ENCODE data around the gene PLEKHG5. TPM values are rescaled to one million over a fixed set of nuclear protein-coding genes. Genes with fewer than 3 reads are reported as not detected.

The PLEKHG5 gene
- total and polyA plus RNA-seq, 2 donors (not counting 1 experiment from before 2014, with no cell fraction given): 0.13 to 0.20 TPM

DNA sequence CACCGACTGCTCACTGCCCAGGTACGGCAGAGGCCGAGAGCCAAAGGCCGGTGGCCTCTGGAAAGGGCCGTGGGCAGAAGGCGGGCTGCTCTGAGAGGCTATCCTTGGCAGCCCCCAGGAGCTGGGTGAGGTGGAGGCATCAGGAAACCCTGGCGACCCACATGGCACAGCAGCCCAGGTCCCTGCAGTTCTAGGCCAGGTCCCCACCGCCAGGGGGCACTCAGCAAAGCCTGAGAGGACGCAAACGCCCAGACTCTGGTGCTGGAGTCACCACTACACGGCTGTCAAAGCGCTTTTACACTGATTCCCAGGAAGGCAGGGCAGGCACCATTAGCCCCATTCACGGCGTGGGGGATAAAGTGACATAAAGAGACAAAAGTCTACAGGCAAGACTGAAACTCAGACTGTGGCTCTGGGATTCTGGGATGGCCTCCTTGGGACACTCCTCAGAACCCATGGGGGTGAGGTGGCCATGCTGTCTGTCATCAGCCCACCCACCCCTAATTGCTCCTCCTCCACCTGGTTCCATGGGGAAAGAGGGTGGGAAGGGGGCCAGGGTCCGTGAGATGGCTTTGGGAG, 4.9 kb downstream of the PLEKHG5 start:
- Histone ChIP-seq H3K4me3 (ENCODE audit: control extremely low read depth in 1 of 5, extremely low read depth in 1 of 5, insufficient read depth in 1 of 5, low read depth in 2 of 5, low read length in 4 of 5) (no peak overlapping the region), H3K79me2 (ENCODE audit: control insufficient read depth, insufficient read depth, low read length) (no peaks in the 10 kb centered on the region), H3K27me3 (replicated peaks in 1 of 4; ENCODE audit: control extremely low read depth in 1 of 4, control insufficient read depth in 3 of 4, insufficient read depth in 4 of 4, low read length in 3 of 4) (peaks cover 0 to 37% (median 15%) of the 10 kb centered on the region in 4 experiments), H3K4me1 (ENCODE audit: control insufficient read depth in 2 of 2, insufficient read depth in 2 of 2, low read length in 2 of 2) (peaks cover 21 to 36% of the 10 kb centered on the region in 2 donors), H3K27ac (ENCODE audit: low read length in 2 of 2) (no peak overlapping the region), H4K20me1 (ENCODE audit: control insufficient read depth, insufficient read depth, low read length, poor library complexity, severe bottlenecking) (no peaks in the 10 kb centered on the region), H3K9me3 (ENCODE audit: control extremely low read depth in 1 of 3, control insufficient read depth in 2 of 3, insufficient read depth in 1 of 3, low read length in 2 of 3) (peaks cover 0 to 4% (median 0%) of the 10 kb centered on the region in 3 donors), H2AFZ (ENCODE audit: insufficient read depth, low read depth, low read length, poor library complexity, severe bottlenecking) (peak overlapping the region; percentile 39), H3K9ac (ENCODE audit: low read length) (no peak overlapping the region), H3K4me2 (replicated peaks; ENCODE audit: low read depth, low read length, poor library complexity, severe bottlenecking) (peak overlapping the region; percentile 46), H3K36me3 (replicated peaks in 1 of 2; ENCODE audit: control extremely low read depth in 1 of 2, control insufficient read depth in 1 of 2, extremely low read depth in 1 of 2, insufficient read depth in 2 of 2, low read length in 1 of 2) (no peaks in the 10 kb centered on the region)
- POLR2A ChIA-PET: no interaction called here
- Mint-ChIP-seq H3K27me3 (peaks cover 36% of the 10 kb centered on the region), H3K4me3 (peak overlapping the region; percentile 11), H3K4me1 (peaks cover 20% of the 10 kb centered on the region), H3K9me3 (ENCODE audit: insufficient read depth) (no peaks in the 10 kb centered on the region), H3K27ac (no peak overlapping the region)
- WGBS (ENCODE audit: insufficient coverage): 3% methylated on average over 12 of the region's 15 CpGs
- no peak for TF ChIP-seq EZH2 (IDR thresholded peaks at IDR 0.05; ENCODE audit: borderline replicate concordance, insufficient read depth, low read depth, low read length, poor library complexity, severe bottlenecking)
- TF ChIP-seq, protein P1, sequence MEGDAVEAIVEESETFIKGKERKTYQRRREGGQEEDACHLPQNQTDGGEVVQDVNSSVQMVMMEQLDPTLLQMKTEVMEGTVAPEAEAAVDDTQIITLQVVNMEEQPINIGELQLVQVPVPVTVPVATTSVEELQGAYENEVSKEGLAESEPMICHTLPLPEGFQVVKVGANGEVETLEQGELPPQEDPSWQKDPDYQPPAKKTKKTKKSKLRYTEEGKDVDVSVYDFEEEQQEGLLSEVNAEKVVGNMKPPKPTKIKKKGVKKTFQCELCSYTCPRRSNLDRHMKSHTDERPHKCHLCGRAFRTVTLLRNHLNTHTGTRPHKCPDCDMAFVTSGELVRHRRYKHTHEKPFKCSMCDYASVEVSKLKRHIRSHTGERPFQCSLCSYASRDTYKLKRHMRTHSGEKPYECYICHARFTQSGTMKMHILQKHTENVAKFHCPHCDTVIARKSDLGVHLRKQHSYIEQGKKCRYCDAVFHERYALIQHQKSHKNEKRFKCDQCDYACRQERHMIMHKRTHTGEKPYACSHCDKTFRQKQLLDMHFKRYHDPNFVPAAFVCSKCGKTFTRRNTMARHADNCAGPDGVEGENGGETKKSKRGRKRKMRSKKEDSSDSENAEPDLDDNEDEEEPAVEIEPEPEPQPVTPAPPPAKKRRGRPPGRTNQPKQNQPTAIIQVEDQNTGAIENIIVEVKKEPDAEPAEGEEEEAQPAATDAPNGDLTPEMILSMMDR (IDR thresholded peaks at IDR 0.05): peak; percentile 91
- DNase-seq (peak; percentile 83), ATAC-seq (ENCODE audit: low read depth) (peak; percentile 76)
- CTCF ChIA-PET: interaction anchor here (0.7 to 8.5 kb wide), 7 partner anchors 8 to 165 kb away, joined by 3 to 86 read pairs (median 4); no protein-coding TSS in a partner anchor
- intact Hi-C loops (cut with micrococcal nuclease): loop anchor here (1.0 kb wide), 1 partner anchor 68 kb away; the partner anchor contains the start of gene NOL9

Measured in B cell (primary cell).